A673 (cell line): ENCODE data around the gene OBSCN. TPM values are rescaled to one million over a fixed set of nuclear protein-coding genes. Genes with fewer than 3 reads are reported as not detected.
"Not testable (repeated sequence)": the region's sequence is repeated elsewhere in the genome, so short reads cannot be mapped to it uniquely, and the experiment has no call there.

Source experiments
- BruUV-seq: library from RNA; stranded (reverse); fragments of 400-500 nt; replicated peaks from 2 replicates; lab custom pipeline; 2021; lab: Mats Ljungman, UMichigan
- CTCF ChIA-PET: fragments of 300-600 bp; sonication (Branson Sonifier 250); formaldehyde crosslinking; loops from one replicate; lab custom pipeline; 2022; ENCODE audit warnings: antibody characterized with exemption; lab: Charles Lee
- POLR2A ChIA-PET: fragments of 300-600 bp; sonication (Branson Sonifier 250); formaldehyde crosslinking; loops from one replicate; lab custom pipeline; 2022; ENCODE audit warnings: antibody characterized with exemption; ENCODE audit not compliant: low non-redundant PET; lab: Charles Lee
- DNase-seq: peaks from one replicate; pipeline ENCODE4 v3.0.0-alpha.2; 2015; ENCODE audit warnings: low spot score
- H3K27ac ChIP-seq: fragments of 200-600 bp; sonication (generic); 2 replicates; pipeline ENCODE4 v1.5.1; 2016; ENCODE audit warnings: mixed run types, low read depth, mild to moderate bottlenecking, mixed read lengths, antibody characterized with exemption, low read length; ENCODE audit not compliant: poor library complexity, severe bottlenecking
- H3K27me3 ChIP-seq: fragments of 200-600 bp; sonication (generic); replicated peaks from 2 replicates; pipeline ENCODE4 v1.6.1; 2017; ENCODE audit warnings: mixed run types, low read depth, mild to moderate bottlenecking, mixed read lengths, antibody characterized with exemption, low read length; ENCODE audit not compliant: insufficient read depth, poor library complexity
- H3K36me3 ChIP-seq: fragments of 200-600 bp; sonication (generic); 2 replicates; pipeline ENCODE4 v1.6.1; 2016; ENCODE audit warnings: mixed run types, mild to moderate bottlenecking, mixed read lengths, antibody characterized with exemption, low read length; ENCODE audit not compliant: insufficient read depth, poor library complexity, severe bottlenecking
- H3K4me1 ChIP-seq: fragments of 200-600 bp; sonication (generic); 2 replicates; pipeline ENCODE4 v1.6.1; 2017; ENCODE audit warnings: mixed run types, mild to moderate bottlenecking, mixed read lengths, antibody characterized with exemption, low read length; ENCODE audit not compliant: insufficient read depth, poor library complexity, severe bottlenecking
- H3K4me3 ChIP-seq: fragments of 200-600 bp; sonication (generic); 2 replicates; pipeline ENCODE4 v1.5.1; 2016; ENCODE audit warnings: low read depth, mixed run types, mild to moderate bottlenecking, mixed read lengths, low read length; ENCODE audit not compliant: poor library complexity, severe bottlenecking
- H3K9me3 ChIP-seq: fragments of 200-600 bp; sonication (generic); 2 replicates; pipeline ENCODE4 v1.6.1; 2016; ENCODE audit warnings: mixed run types, low read depth, mild to moderate bottlenecking, mixed read lengths, antibody characterized with exemption, low read length; ENCODE audit not compliant: poor library complexity, severe bottlenecking
- EZH2 ChIP-seq: fragments of 200-600 bp; sonication (generic); IDR thresholded peaks from 2 replicates; pipeline ENCODE4 v1.6.1; 2017; ENCODE audit warnings: borderline replicate concordance, low read depth, mild to moderate bottlenecking, mixed read lengths, antibody characterized with exemption, low read length; ENCODE audit not compliant: poor library complexity, severe bottlenecking
- intact Hi-C: fragments of 100-400 bp; cut with micrococcal nuclease; formaldehyde crosslinking; loops from one replicate; pipeline ENCODE4 v1.10.0; 2022; ENCODE audit not compliant: unreplicated experiment
- total RNA-seq: library from RNA; stranded (reverse); gene quantifications from 2 replicates; pipeline ENCODE4 v1.2.3, GENCODE V29; 2021
- TF ChIP-seq, protein P1 (sequence below): fragments of 300-800, 200-600 bp; sonication (generic); conservative IDR thresholded peaks from 2 replicates; pipeline ENCODE4 v1.5.1; 2017; ENCODE audit warnings: low read depth, mild to moderate bottlenecking, antibody characterized with exemption, low read length, moderate library complexity, mixed read lengths

Gene OBSCN
- total RNA-seq, 1 experiment from 2014 or later = 37.7 TPM

DNA sequence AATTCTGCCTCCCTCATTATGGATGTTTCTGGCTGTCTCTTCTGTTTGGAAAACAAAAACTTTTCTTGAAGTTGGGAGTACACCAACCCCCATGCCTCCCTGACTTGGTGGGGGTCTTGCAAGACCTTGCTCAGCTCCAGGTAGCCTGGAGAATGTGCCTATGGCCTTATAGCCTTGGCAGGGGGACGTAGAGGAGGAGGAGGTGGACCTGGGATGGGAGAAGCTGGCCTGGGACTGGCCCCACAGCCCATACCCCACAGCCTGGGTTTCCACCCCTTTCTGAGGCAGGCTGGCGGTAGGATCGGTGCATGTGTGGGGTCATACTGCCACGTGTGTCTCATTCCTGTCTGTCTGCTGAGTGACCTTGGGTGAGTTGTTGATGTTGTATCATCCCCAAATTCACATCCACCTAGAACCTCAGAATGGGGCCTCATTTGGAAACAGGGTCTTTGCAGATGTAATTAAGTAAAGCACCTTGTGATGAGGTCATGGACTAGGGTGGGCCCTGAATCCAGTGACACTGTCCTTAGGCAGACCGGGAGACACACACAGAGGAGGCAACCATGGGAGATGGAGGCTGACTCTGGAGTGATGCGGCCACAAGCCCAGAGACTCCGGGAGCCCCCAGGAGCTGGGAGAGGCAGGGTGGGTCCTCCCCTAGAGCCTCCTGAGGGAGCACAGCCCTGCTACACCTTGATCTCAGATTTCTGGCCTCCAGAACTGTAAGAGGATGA lies 18.5 kb downstream of the OBSCN start:
- no peak for TF ChIP-seq EZH2
- TF ChIP-seq, protein P1, sequence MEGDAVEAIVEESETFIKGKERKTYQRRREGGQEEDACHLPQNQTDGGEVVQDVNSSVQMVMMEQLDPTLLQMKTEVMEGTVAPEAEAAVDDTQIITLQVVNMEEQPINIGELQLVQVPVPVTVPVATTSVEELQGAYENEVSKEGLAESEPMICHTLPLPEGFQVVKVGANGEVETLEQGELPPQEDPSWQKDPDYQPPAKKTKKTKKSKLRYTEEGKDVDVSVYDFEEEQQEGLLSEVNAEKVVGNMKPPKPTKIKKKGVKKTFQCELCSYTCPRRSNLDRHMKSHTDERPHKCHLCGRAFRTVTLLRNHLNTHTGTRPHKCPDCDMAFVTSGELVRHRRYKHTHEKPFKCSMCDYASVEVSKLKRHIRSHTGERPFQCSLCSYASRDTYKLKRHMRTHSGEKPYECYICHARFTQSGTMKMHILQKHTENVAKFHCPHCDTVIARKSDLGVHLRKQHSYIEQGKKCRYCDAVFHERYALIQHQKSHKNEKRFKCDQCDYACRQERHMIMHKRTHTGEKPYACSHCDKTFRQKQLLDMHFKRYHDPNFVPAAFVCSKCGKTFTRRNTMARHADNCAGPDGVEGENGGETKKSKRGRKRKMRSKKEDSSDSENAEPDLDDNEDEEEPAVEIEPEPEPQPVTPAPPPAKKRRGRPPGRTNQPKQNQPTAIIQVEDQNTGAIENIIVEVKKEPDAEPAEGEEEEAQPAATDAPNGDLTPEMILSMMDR = no peak
- Histone ChIP-seq H3K4me3 (no peak overlapping the region), H3K27me3 (no peaks in the 10 kb centered on the region), H3K4me1 (no peaks in the 10 kb centered on the region), H3K27ac (no peak overlapping the region), H3K9me3 (peaks cover 8% of the 10 kb centered on the region), H3K36me3 (peaks cover 25% of the 10 kb centered on the region)
- DNase-seq = no peak
- no TSS peak for BruUV-seq
- ChIA-PET CTCF (no interaction called here), POLR2A (interaction anchor here (0.6 kb wide), 1 partner anchor 232 kb away, joined by 10 read pairs; no protein-coding TSS in a partner anchor)
- intact Hi-C loops = no loop called here

DNA sequence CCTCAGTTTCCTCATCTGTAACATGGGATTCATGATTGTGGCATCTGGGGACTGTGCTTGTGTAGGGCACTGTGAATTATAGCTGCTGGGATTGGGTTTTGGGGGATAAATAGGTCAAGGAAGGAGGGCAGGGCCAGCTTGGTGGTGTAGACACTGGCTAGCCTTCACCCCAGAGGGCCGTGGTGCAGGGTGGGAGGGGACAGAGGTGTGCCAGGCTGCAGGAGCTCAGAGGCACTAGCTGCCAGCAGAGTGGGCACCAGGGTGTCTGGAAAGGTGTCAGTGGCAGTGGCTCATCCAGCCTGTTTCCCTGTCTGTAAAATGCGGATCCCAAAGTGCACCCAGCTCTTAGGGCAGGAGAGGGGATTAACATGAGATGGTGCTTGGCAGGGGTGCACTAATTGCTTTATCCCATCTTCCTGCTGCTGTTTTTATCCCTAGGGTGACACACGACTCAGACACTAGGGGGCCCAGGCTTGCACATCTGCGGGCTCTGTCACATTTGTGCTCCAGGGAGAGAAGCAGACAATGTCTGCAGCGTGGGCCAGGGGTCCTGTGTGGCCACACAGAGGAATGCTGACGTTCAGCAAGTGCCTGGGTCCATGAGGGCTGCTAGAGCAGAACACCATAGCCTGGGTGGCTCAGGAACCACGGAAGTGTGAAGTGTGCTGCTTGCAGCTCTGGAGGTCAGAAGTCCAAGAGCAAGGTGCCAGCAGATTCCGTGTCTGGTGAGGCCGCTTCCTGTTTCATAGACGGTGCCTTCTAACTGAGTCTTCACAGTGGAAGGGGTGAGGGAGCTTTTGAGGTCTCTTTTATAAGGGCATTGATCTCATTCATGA lies 19.3 kb downstream of the OBSCN start:
- CTCF ChIA-PET = no interaction called here
- intact Hi-C loops = no loop called here

DNA sequence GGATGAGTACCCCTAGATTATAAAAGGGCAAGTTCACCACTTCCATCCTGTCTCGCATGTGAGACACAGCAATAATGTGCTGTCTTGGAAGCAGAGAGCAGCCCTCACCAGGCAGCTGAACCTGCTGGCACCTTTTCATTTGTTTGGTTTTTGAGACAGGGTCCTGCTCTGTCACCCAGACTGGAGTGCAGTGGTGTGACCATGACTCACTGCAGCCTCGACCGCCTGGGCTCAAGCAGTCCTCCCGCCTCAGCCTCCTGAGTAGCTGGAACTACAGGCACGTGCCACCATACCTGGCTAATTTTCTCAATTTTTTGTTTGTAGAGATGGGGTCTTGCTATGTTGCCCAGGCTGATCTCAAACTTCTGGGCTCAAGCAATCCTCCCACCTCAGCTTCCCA lies 20.3 kb downstream of the OBSCN start:
- CTCF ChIA-PET, H3K27me3 ChIP-seq, H3K9me3 ChIP-seq, POLR2A ChIA-PET, H3K4me1 ChIP-seq, H3K27ac ChIP-seq, intact Hi-C loops, DNase-seq, H3K4me3 ChIP-seq, BruUV-seq: not testable (repeated sequence)
- H3K36me3 ChIP-seq = peaks cover 35% of the 10 kb centered on the region

More for the DNA sequence above, 19.3 kb downstream of the OBSCN start:
- DNase-seq = peak; percentile 74
- POLR2A ChIA-PET = interaction anchor here (0.6 kb wide), 1 partner anchor 231 kb away, joined by 10 read pairs; no protein-coding TSS in a partner anchor
- no peaks in the 10 kb centered on the region for H3K27me3 ChIP-seq
- no peaks in the 10 kb centered on the region for H3K4me1 ChIP-seq
- H3K27ac ChIP-seq = no peak overlapping the region
- BruUV-seq = no TSS peak
- no peak overlapping the region for H3K4me3 ChIP-seq
- H3K9me3 ChIP-seq = peaks cover 8% of the 10 kb centered on the region
- H3K36me3 ChIP-seq = peaks cover 28% of the 10 kb centered on the region
- TF ChIP-seq, protein P1 = peak; percentile 59
- no peak for TF ChIP-seq EZH2
